ENCODE results near the gene COLEC11. TPM values are rescaled to one million over a fixed set of nuclear protein-coding genes. Genes with fewer than 3 reads are reported as not detected.

Gene COLEC11
- total and polyA plus RNA-seq, 2 experiments from 2014 or later = 21.5 to 22.6 TPM

- no peaks in the 10 kb centered on the region for H3K27me3 ChIP-seq
- H3K4me1 ChIP-seq (ENCODE audit: insufficient read depth) = no peaks in the 10 kb centered on the region
- WGBS (ENCODE audit: low lambda C conversion rate, missing lambda C conversion rate) = 92% methylated on average over 15 of the region's 18 CpGs
- no peaks in the 10 kb centered on the region for H3K36me3 ChIP-seq (replicated peaks; ENCODE audit: insufficient read depth, low read depth)
- no peaks in the 10 kb centered on the region for H3K79me2 ChIP-seq
- H3K27ac ChIP-seq = no peak overlapping the region
- no peak overlapping the region for H3K4me2 ChIP-seq
- H4K20me1 ChIP-seq (ENCODE audit: insufficient read depth, poor library complexity, severe bottlenecking) = no peaks in the 10 kb centered on the region
- no peak for DNase-seq (ENCODE audit: low spot score)
- H3K9me2 ChIP-seq (replicated peaks; ENCODE audit: insufficient read depth) = no peaks in the 10 kb centered on the region
- no peak overlapping the region for H2AFZ ChIP-seq
- H3K4me3 ChIP-seq = no peak overlapping the region
- TF ChIP-seq EZH2phosphoT487 (IDR thresholded peaks at IDR 0.05; ENCODE audit: low read depth, severe bottlenecking, unreplicated experiment) (no peak), EZH2 (IDR thresholded peaks at IDR 0.05; ENCODE audit: borderline replicate concordance) (no peak), CTCF (IDR thresholded peaks at IDR 0.05; ENCODE audit: poor library complexity) (no peak)
- H3K9me3 ChIP-seq (ENCODE audit: low read depth) = no peaks in the 10 kb centered on the region
Observed at GRCh38 chr2:3642521-3643215, 47.8 kb downstream of the COLEC11 start.

DNA sequence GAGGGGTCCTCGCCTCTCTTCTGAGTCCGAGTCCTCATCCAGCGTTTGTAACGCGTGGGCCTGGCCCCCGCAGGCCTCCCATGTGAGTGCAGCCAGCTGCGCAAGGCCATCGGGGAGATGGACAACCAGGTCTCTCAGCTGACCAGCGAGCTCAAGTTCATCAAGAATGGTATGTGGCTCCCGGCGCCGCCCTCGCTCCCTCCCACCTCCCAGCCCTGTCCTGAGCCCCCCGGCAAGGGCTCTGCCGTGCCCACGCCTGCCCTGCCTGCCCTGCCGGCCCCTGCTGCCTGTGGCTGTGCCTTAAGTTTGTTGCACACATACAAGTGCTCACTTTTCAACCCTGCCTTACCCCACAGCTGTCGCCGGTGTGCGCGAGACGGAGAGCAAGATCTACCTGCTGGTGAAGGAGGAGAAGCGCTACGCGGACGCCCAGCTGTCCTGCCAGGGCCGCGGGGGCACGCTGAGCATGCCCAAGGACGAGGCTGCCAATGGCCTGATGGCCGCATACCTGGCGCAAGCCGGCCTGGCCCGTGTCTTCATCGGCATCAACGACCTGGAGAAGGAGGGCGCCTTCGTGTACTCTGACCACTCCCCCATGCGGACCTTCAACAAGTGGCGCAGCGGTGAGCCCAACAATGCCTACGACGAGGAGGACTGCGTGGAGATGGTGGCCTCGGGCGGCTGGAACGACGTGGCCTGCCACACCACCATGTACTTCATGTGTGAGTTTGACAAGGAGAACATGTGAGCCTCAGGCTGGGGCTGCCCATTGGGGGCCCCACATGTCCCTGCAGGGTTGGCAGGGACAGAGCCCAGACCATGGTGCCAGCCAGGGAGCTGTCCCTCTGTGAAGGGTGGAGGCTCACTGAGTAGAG, 48.7 kb downstream of the COLEC11 start:
- 94% methylated on average over 48 of the region's 48 CpGs for WGBS (ENCODE audit: low lambda C conversion rate, missing lambda C conversion rate)
- no peaks in the 10 kb centered on the region for H3K27me3 ChIP-seq
- no peaks in the 10 kb centered on the region for H3K9me2 ChIP-seq (replicated peaks; ENCODE audit: insufficient read depth)
- H4K20me1 ChIP-seq (ENCODE audit: insufficient read depth, poor library complexity, severe bottlenecking) = no peaks in the 10 kb centered on the region
- H2AFZ ChIP-seq = no peak overlapping the region
- no peak for DNase-seq (ENCODE audit: low spot score)
- no peaks in the 10 kb centered on the region for H3K36me3 ChIP-seq (replicated peaks; ENCODE audit: insufficient read depth, low read depth)
- no peak overlapping the region for H3K4me3 ChIP-seq
- no peak overlapping the region for H3K27ac ChIP-seq
- no peaks in the 10 kb centered on the region for H3K9me3 ChIP-seq (ENCODE audit: low read depth)
- TF ChIP-seq EZH2phosphoT487 (IDR thresholded peaks at IDR 0.05; ENCODE audit: low read depth, severe bottlenecking, unreplicated experiment) (no peak), EZH2 (IDR thresholded peaks at IDR 0.05; ENCODE audit: borderline replicate concordance) (no peak), CTCF (IDR thresholded peaks at IDR 0.05; ENCODE audit: poor library complexity) (no peak)
- H3K4me1 ChIP-seq (ENCODE audit: insufficient read depth) = no peaks in the 10 kb centered on the region
- no peak overlapping the region for H3K4me2 ChIP-seq
- H3K79me2 ChIP-seq = no peaks in the 10 kb centered on the region

DNA sequence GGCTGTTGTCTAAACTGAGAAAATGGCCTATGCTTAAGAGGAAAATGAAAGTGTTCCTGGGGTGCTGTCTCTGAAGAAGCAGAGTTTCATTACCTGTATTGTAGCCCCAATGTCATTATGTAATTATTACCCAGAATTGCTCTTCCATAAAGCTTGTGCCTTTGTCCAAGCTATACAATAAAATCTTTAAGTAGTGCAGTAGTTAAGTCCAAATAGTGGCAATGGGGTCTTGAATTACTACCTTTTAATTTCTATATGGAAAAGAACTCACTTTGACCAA, 49.3 kb downstream of the COLEC11 start:
- no peaks in the 10 kb centered on the region for H3K27me3 ChIP-seq
- no peak overlapping the region for H3K4me3 ChIP-seq
- H3K36me3 ChIP-seq (replicated peaks; ENCODE audit: insufficient read depth, low read depth) = no peaks in the 10 kb centered on the region
- no peak overlapping the region for H3K4me2 ChIP-seq
- no peak overlapping the region for H2AFZ ChIP-seq
- no peak overlapping the region for H3K27ac ChIP-seq
- no peaks in the 10 kb centered on the region for H4K20me1 ChIP-seq (ENCODE audit: insufficient read depth, poor library complexity, severe bottlenecking)
- no peaks in the 10 kb centered on the region for H3K9me2 ChIP-seq (replicated peaks; ENCODE audit: insufficient read depth)
- no peaks in the 10 kb centered on the region for H3K79me2 ChIP-seq
- H3K4me1 ChIP-seq (ENCODE audit: insufficient read depth) = no peaks in the 10 kb centered on the region
- no peaks in the 10 kb centered on the region for H3K9me3 ChIP-seq (ENCODE audit: low read depth)
- TF ChIP-seq EZH2 (IDR thresholded peaks at IDR 0.05; ENCODE audit: borderline replicate concordance) = no peak
- TF ChIP-seq CTCF (IDR thresholded peaks at IDR 0.05; ENCODE audit: poor library complexity) = no peak
- TF ChIP-seq EZH2phosphoT487 (IDR thresholded peaks at IDR 0.05; ENCODE audit: low read depth, severe bottlenecking, unreplicated experiment) = no peak
- no peak for DNase-seq (ENCODE audit: low spot score)

Measured in hepatocyte (in vitro differentiated cells).